HG03039 (cell line): ENCODE measurements around the gene APP.

Experiments
- ATAC-seq: cut with Tn5 transposase; IDR thresholded peaks from one replicate; pipeline ENCODE4 v1.9.1; 2021; ENCODE audit warnings: mild to moderate bottlenecking, moderate library complexity; ENCODE audit not compliant: unreplicated experiment

The APP gene

GRCh38 chr21:25885880-25886279 lies 284.7 kb downstream of the APP start:
- no peak for ATAC-seq

GRCh38 chr21:25885405-25885804 lies 285.2 kb downstream of the APP start:
- no peak for ATAC-seq

- no peak for ATAC-seq
These were observed 286.3 kb downstream of the APP start for GRCh38 chr21:25884311-25884710.

- ATAC-seq, result peak; percentile 88
These were observed 288.8 kb downstream of the APP start for GRCh38 chr21:25881524-25882376.

GRCh38 chr21:25879203-25879602 lies 291.4 kb downstream of the APP start:
- ATAC-seq, result no peak

GRCh38 chr21:25878344-25878743 lies 292.2 kb downstream of the APP start:
- ATAC-seq, result no peak

- no peak for ATAC-seq
These were observed 298.3 kb downstream of the APP start for GRCh38 chr21:25872271-25872670.

- no peak for ATAC-seq
These were observed 299.0 kb downstream of the APP start for GRCh38 chr21:25871566-25871965.

- ATAC-seq, result no peak
These were observed 300.5 kb downstream of the APP start for GRCh38 chr21:25870084-25870483.

GRCh38 chr21:25867061-25867460 lies 303.5 kb downstream of the APP start:
- no peak for ATAC-seq

GRCh38 chr21:25863747-25864146 lies 306.8 kb downstream of the APP start:
- no peak for ATAC-seq

GRCh38 chr21:25863031-25863430 lies 307.5 kb downstream of the APP start:
- ATAC-seq, result no peak

- peak; percentile 61 for ATAC-seq
These were observed 308.0 kb downstream of the APP start for GRCh38 chr21:25862596-25862995.

- no peak for ATAC-seq
These were observed 308.5 kb downstream of the APP start for GRCh38 chr21:25862112-25862511.

- no peak for ATAC-seq
These were observed 311.2 kb downstream of the APP start for GRCh38 chr21:25859235-25859929.

GRCh38 chr21:25858325-25858724 lies 312.2 kb downstream of the APP start:
- ATAC-seq, result no peak

- ATAC-seq, result no peak
These were observed 313.1 kb downstream of the APP start for GRCh38 chr21:25857308-25858074.

GRCh38 chr21:25855576-25855975 lies 315.0 kb downstream of the APP start:
- no peak for ATAC-seq

GRCh38 chr21:25850126-25850842 lies 320.3 kb downstream of the APP start:
- no peak for ATAC-seq

GRCh38 chr21:25848309-25848708 lies 322.3 kb downstream of the APP start:
- no peak for ATAC-seq

- peak; percentile 66 for ATAC-seq
These were observed 324.8 kb downstream of the APP start for GRCh38 chr21:25845729-25846256.
